HG03060 (cell line): ENCODE data around the gene EYA2.
"Not testable (repeated sequence)": the region's sequence is repeated elsewhere in the genome, so short reads cannot be mapped to it uniquely, and the experiment has no call there.

Source experiments
- ATAC-seq: cut with Tn5 transposase; IDR thresholded peaks from one replicate; pipeline ENCODE4 v1.9.1; 2021; ENCODE audit warnings: low read depth, moderate number of reproducible peaks; ENCODE audit not compliant: unreplicated experiment

The EYA2 gene

GRCh38 chr20:47188540-47188939, 293.9 kb downstream of the EYA2 start:
- ATAC-seq: no peak

- no peak for ATAC-seq
Observed at GRCh38 chr20:47189060-47189459, 294.4 kb downstream of the EYA2 start.

GRCh38 chr20:47191074-47191673, 296.5 kb downstream of the EYA2 start:
- no peak for ATAC-seq

- ATAC-seq: no peak
Observed at GRCh38 chr20:47191956-47192355, 297.3 kb downstream of the EYA2 start.

GRCh38 chr20:47195573-47195972, 300.9 kb downstream of the EYA2 start:
- no peak for ATAC-seq

- no peak for ATAC-seq
Observed at GRCh38 chr20:47196091-47197081, 301.7 kb downstream of the EYA2 start.

GRCh38 chr20:47198254-47198671, 303.6 kb downstream of the EYA2 start:
- ATAC-seq: no peak

- ATAC-seq: no peak
Observed at GRCh38 chr20:47198996-47199552, 304.4 kb downstream of the EYA2 start.

GRCh38 chr20:47201074-47201730, 306.6 kb downstream of the EYA2 start:
- no peak for ATAC-seq

- no peak for ATAC-seq
Observed at GRCh38 chr20:47202733-47203667, 308.4 kb downstream of the EYA2 start.

- no peak for ATAC-seq
Observed at GRCh38 chr20:47204008-47204849, 309.6 kb downstream of the EYA2 start.

- ATAC-seq: not testable (repeated sequence)
Observed at GRCh38 chr20:47204850-47205122, 310.1 kb downstream of the EYA2 start.

GRCh38 chr20:47205577-47206123, 311.0 kb downstream of the EYA2 start:
- ATAC-seq: no peak

- ATAC-seq: not testable (repeated sequence)
Observed at GRCh38 chr20:47206552-47206951, 311.9 kb downstream of the EYA2 start.

GRCh38 chr20:47206962-47207641, 312.5 kb downstream of the EYA2 start:
- ATAC-seq: no peak

- ATAC-seq: no peak
Observed at GRCh38 chr20:47208534-47209174, 314.0 kb downstream of the EYA2 start.

GRCh38 chr20:47209982-47210381, 315.3 kb downstream of the EYA2 start:
- no peak for ATAC-seq

GRCh38 chr20:47210470-47210869, 315.8 kb downstream of the EYA2 start:
- ATAC-seq: no peak
